ENCODE measurements around the gene LRP4.

LRP4 gene

GRCh38 chr11:46906609-46907041 is 11.7 kb downstream of the LRP4 start:
- no peak overlapping the region for H3K27ac ChIP-seq
- TF ChIP-seq CTCF (conservative IDR thresholded peaks at IDR 0.05): no peak

GRCh38 chr11:46905806-46906205 is 12.5 kb downstream of the LRP4 start:
- H3K27ac ChIP-seq: no peak overlapping the region
- TF ChIP-seq CTCF (conservative IDR thresholded peaks at IDR 0.05): no peak

DNA sequence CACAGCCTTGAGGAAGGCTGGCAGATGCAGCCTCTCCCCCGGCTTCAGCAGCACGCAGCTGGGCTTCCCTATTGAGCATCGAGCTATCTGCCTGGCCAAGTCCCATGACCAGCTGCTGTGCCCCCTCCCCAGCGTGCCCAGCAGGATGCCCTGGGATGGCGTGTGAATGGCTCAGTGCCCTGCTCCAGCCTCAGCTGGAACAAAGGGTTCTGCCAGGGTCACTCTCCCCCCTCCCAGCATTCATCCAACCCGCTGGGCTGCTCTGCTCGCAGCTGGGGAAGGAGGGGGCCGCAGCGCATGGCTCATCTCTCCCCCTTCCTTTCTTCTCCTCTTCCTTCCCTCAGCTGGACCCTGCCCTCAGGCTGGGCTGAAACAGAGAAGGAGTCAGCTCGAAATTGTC is 14.5 kb downstream of the LRP4 start:
- no peak overlapping the region for H3K27ac ChIP-seq
- TF ChIP-seq CTCF (conservative IDR thresholded peaks at IDR 0.05): no peak

- H3K27ac ChIP-seq: no peak overlapping the region
- no peak for TF ChIP-seq CTCF (conservative IDR thresholded peaks at IDR 0.05)
These were observed 15.7 kb downstream of the LRP4 start for GRCh38 chr11:46902694-46903093.

- TF ChIP-seq CTCF (conservative IDR thresholded peaks at IDR 0.05): no peak
- H3K27ac ChIP-seq: no peak overlapping the region
These were observed 17.2 kb downstream of the LRP4 start for GRCh38 chr11:46901156-46901555.

DNA sequence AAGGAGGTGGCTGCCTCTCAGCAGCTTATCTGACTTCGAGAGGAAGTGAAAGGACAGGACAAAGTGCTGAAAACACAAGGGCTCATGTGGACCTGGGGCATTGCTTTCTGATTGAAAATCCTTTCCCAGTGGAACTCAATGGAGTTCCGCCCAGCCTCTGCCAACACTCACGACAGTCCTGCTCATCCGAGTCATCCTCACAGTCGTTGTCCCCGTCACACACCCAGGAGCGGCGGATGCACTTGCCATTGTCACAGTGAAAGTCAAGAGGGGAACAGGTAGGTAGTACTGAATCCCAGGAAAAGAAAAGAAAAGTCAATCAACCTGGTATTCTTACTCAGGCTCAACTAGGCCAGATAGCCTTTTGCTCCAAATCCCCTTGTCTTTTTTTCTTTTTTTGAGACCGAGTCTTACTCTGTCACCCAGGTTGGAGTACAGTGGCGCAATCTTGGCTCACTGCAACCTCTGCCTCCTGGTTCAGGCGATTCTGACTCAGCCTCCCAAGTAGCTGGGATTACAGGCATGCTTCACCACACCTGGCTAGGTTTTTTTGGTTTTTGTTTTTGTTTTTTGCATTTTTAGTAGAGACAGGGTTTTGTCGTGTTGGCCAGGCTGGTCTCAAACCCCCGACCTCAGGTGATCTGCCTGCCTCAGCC is 18.1 kb downstream of the LRP4 start:
- no peak for TF ChIP-seq CTCF (conservative IDR thresholded peaks at IDR 0.05)
- no peak overlapping the region for H3K27ac ChIP-seq

GRCh38 chr11:46899501-46900025 is 18.8 kb downstream of the LRP4 start:
- H3K27ac ChIP-seq: no peak overlapping the region
- no peak for TF ChIP-seq CTCF (conservative IDR thresholded peaks at IDR 0.05)
